IPS DF 4.7 (cell line): ENCODE data around the gene DNAJC8.

Experiments
- DNase-seq: peaks from one replicate; pipeline ENCODE4 v3.0.0-alpha.2; 2013; ENCODE audit warnings: low spot score; ENCODE audit errors: extremely low read depth

Gene DNAJC8

DNA sequence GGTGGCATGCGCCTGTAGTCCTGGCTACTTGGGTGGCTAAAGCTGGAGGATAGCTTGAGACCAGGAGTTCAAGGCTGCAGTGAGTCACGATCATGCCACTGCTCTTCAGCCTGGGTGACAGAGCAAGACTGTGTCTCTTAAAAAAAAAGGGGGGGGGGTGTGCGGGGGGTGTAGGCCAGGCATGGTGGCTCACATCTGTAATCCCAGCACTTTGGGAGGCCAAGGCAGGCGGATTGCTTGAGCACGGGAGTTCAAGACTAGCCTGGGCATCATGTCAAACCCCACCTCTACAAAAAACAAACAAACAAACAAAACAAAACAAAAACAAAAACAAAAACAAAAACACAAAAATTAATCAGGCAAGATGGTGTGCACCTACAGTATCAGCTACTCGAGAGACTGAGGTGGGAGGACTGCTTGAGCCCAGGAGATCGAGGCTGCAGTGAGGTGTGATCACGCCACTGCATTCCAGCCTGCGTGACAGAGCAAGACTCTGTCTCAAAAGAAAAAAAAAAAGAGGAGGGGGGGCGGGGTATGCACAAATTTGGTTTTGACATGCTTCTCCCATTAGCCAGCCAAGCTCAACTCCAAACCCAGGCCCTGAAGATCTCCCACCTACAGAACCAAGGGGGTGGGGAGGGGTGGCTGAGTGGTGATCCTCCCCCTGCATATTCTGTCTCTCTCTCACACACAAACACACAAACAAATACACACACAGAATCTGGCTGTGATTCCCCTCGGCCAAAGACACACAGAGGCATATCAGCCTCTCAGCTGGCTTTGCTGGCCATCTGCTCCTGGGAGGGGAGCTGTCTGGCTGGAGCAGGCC lies 59.5 kb downstream of the DNAJC8 start:
- no peak for DNase-seq

DNA sequence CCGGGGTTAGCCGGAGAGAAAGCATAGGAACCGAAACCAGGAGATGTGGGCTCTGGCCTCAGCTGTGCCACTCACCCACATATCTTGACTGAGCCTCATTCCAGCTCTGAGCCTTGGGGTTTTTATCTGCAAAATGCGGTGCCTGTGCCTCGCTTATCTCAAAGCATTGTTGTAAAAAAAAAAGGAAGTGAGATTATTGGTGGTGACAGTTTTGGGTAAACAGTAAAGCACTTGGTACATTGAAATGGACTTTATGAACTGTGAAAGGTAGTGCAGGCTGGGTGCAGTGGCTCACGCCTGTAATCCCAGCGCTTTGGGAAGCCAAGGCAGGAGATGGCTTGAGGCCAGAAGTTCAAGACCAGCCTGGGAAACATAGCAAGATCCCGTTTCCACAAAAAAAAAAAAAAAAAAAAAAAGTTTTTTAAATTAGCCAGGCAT lies 60.1 kb downstream of the DNAJC8 start:
- no peak for DNase-seq

DNA sequence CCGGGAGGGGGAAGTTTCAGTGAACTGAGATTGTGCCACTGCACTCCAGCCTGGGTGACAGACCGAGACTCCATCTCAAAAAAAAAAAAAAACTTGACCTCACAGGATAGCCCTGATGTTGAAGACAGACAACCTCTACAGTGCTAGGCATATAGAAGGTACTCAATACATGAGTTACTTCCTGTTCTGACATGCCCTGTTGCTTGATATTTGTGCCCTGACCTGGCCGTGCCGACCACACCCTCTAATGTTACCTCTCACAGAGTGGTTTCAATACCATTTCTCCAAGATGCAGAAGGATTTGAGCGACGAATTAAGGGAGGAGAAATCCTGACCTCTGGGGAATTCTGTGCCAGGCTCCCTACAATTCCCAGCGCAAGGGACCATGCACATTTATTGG lies 61.6 kb downstream of the DNAJC8 start:
- no peak for DNase-seq

- DNase-seq: no peak
These were observed 62.7 kb downstream of the DNAJC8 start for GRCh38 chr1:28170001-28170596.

DNA sequence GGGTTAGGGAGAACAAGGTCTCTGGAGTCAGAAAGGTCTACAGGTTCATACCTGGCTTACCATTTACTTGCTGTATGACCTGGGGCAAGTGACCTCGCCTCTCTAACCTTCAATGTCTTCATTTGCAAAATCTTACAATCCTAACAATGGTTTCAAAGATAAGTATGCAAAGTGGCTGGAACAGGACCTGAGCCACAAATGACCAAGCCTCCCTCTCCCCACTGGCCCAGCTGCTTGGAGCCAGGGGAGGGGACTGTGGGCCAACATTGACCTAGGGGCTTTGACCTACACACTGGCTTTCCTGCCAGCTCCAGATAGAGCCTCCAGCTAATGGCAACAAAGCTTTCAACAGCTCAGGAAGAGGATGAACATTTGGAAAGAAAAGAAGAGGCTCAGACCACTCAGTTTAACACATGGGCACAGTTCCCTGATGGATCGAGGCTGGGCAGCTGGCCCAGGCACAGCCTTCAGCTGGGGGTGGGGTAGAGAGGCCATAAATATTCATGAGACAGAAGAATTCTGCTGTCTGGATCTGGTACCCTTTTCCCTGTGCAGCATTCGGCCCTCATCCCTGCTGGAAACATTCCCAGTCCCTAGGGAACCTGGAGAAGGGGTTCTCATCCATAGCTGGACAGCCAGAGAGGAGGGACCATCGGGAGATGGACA lies 69.2 kb downstream of the DNAJC8 start:
- DNase-seq: no peak

DNA sequence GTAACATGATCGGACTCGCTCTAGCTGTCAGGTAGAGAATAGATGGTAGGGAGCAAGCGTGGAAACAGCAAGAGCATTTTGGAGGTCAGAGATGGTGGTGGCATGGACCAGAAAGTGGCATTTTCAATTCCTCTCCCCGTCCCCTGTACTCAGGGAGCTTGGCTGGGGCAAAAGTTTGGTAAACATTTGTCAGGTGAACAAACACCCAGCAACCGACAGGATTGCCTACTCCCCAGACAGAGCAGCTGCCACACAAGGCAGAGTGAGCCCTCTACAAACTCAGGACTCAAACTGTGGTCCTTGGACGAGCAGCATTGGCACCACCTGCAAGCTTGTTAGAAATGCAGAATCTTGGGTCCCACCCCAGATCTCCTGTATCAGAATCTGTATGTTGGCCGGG lies 70.7 kb downstream of the DNAJC8 start:
- DNase-seq: no peak

GRCh38 chr1:28161751-28162150 lies 71.1 kb downstream of the DNAJC8 start:
- DNase-seq: no peak

DNA sequence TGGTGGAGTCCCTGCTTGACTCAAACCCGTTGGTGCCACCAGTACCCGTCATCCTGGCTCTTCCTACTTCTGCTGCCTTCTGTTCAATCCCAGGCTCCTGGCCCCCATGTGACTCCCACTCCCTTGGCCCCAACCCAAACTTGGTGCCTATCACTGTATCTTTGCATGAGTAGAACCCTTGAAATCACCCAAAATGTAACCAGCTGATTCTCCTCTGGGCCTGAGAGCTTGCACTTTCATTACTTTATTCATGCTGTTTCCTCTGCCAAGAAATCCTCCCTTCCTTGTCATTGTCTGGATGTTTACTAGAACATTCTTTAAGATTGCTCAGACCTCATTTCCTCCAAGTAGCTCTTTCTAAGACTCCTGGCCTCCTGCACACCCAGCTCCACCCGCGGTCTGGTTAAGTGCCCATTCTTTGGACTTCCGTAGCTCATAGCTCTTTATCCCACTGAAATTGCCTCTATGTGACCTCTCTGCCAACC lies 72.0 kb downstream of the DNAJC8 start:
- no peak for DNase-seq

- DNase-seq: no peak
These were observed 73.1 kb downstream of the DNAJC8 start for GRCh38 chr1:28159680-28160079.

DNA sequence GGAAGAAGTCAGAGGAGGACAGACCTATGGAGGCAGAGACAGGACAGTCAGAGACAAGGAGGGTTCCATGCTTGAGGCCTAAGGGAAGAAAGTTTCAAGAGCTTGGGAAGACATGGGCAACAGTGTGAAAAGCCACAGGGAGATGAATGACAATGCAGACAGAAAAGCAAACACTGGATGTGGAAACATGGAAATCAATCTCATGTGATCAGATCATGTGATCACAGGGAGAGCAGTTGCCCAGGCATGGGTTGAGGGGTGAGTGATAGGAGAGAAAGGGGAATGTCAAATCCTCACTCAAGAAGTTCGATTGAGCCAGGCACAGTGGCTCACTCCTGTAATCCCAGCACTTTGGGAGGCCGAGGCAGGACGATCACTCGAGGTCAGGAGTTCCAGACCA lies 73.6 kb downstream of the DNAJC8 start:
- DNase-seq: no peak

GRCh38 chr1:28157894-28158293 lies 74.9 kb downstream of the DNAJC8 start:
- no peak for DNase-seq

GRCh38 chr1:28156821-28157220 lies 76.0 kb downstream of the DNAJC8 start:
- DNase-seq: no peak

GRCh38 chr1:28155628-28156027 lies 77.2 kb downstream of the DNAJC8 start:
- DNase-seq: no peak

GRCh38 chr1:28154078-28154594 lies 78.7 kb downstream of the DNAJC8 start:
- DNase-seq: no peak
